GM23338 (cell line): Measurements from ENCODE around the gene SFXN1.

ENCODE experiments used
- EZH2 ChIP-seq: fragments of 200-600 bp; sonication (generic); IDR thresholded peaks from one replicate; pipeline ENCODE4 v1.8.0; 2017; ENCODE audit warnings: antibody characterized with exemption, mild to moderate bottlenecking, low read depth; ENCODE audit not compliant: unreplicated experiment
- EZH2phosphoT487 ChIP-seq: fragments of 200-600 bp; sonication (generic); IDR thresholded peaks from one replicate; pipeline ENCODE4 v1.8.1; 2018; ENCODE audit warnings: antibody characterized with exemption; ENCODE audit not compliant: unreplicated experiment
- POLR2AphosphoS5 ChIP-seq: IDR thresholded peaks from 2 replicates; pipeline ENCODE4 v1.6.1; 2016; ENCODE audit warnings: antibody characterized with exemption, low read depth
- TF ChIP-seq, protein P1 (sequence below), 2 experiments: fragments of 200-600 bp in 1 of 2; sonication (generic) in 1 of 2; conservative IDR thresholded peaks; 2 replicates each; pipeline versions ENCODE4 v1.5.1 to v1.6.1; 2016 to 2017; ENCODE audit warnings: antibody characterized with exemption in 2 of 2, low read depth in 2 of 2, mild to moderate bottlenecking in 2 of 2, moderate library complexity in 1 of 2

DNA sequence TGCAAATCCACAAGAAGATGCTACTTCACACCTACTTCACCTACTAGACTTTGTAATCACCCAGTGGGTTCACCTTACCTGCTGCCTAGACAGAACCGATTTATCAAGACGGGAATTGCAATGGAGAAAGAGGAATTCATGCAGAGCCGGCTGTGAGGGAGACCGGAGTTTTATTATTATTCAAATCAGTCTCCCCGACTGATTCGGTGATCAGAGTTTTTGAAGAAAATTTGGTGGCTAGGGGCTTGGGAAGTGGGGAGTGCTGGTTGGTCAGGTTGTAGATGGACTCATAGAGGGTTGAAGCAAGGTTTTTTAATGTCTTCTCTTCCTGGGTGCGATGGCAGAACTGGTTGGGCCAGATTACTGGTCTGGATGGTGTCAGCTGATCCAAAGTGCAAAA is 23.4 kb downstream of the SFXN1 start:
- no peak for TF ChIP-seq POLR2AphosphoS5
- TF ChIP-seq, protein P1, sequence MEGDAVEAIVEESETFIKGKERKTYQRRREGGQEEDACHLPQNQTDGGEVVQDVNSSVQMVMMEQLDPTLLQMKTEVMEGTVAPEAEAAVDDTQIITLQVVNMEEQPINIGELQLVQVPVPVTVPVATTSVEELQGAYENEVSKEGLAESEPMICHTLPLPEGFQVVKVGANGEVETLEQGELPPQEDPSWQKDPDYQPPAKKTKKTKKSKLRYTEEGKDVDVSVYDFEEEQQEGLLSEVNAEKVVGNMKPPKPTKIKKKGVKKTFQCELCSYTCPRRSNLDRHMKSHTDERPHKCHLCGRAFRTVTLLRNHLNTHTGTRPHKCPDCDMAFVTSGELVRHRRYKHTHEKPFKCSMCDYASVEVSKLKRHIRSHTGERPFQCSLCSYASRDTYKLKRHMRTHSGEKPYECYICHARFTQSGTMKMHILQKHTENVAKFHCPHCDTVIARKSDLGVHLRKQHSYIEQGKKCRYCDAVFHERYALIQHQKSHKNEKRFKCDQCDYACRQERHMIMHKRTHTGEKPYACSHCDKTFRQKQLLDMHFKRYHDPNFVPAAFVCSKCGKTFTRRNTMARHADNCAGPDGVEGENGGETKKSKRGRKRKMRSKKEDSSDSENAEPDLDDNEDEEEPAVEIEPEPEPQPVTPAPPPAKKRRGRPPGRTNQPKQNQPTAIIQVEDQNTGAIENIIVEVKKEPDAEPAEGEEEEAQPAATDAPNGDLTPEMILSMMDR (conservative IDR thresholded peaks at IDR 0.05; ENCODE audit: low read depth in 2 of 2) = no peak
- no peak for TF ChIP-seq EZH2phosphoT487
- no peak for TF ChIP-seq EZH2
